Activated CD4-positive, alpha-beta T cell treated with anti-CD3 and anti-CD28 coated beads, Interleukin-2, Interleukin-4, amounts not matched to agents 100 ng/mL and 50 ng/mL, durations not matched to agents 16 hours and 8 hours (primary cell): ENCODE results near the gene RBM17.
"Not testable (repeated sequence)": the region's sequence is repeated elsewhere in the genome, so short reads cannot be mapped to it uniquely, and the experiment has no call there.

Source experiments
- DNase-seq: peaks from one replicate; pipeline ENCODE4 v3.0.0-alpha.2; 2020; ENCODE audit warnings: low spot score

Gene RBM17

DNA sequence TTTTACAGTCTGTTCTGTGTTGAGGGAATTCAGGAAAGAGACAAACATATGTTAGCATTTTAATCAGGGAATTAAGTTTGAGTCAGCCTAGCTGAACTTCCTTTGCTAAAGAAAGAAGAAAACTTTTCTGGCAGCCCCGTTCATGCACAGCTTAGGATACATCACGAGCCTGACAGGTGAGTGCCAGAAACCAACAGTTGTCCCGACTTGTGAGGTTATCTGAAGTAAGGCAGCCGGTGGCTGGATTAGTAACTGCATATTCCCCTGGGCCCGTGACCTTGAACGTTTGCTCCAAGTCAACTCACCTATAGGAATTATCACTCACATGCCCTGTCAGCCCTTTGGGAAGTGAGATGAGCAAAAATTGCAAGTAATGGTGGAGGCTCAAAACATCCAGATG is 24.1 kb downstream of the RBM17 start:
- no peak for DNase-seq

DNA sequence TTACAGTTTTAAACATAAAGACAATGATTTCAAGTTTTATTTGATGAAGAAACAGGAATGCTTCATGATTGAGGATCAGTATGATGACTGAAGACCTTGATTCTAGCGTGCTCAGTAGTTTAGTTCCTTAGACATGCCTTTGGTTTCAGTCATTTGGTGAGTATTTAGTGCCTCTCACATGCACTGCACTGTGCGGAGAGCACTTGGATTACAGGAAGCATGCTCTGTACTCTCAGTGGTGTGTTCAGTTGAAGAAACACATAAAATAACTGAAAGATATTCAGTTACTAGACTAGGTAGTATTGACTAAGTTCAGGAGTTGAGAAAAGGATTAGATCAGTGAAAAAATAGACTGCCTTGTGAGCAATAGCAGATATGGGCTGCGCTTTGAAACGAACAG is 25.5 kb downstream of the RBM17 start:
- DNase-seq: peak; percentile 39

DNA sequence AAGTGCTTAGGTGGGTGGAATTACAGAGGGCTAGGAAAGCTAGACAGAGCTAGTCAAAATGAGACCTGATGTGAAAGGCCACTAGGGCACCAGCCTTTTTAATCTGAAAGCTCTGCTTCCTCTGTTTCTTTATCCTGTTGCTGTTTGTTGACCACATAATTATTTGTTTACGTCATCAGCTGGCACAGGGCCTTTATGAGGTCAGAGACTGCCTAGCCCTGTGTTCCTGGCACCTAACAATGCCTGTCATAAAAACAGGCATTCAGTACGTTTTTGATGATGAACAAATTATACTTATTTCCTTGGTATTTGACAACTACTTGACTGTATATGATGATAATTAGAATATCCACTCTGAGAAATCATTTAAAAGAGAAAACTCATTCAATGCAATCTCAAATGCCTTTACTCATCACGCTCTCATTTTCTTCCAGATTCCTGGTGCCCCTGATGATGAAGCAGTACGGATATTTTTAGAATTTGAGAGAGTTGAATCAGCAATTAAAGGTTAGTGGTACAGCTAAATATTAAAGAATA is 26.0 kb downstream of the RBM17 start:
- DNase-seq: peak; percentile 44

GRCh38 chr10:6115411-6115810 is 26.6 kb downstream of the RBM17 start:
- DNase-seq: no peak

- DNase-seq: no peak
Observed at GRCh38 chr10:6115824-6116350, 27.1 kb downstream of the RBM17 start.

- DNase-seq: no peak
Observed at GRCh38 chr10:6116806-6117205, 28.0 kb downstream of the RBM17 start.

GRCh38 chr10:6117711-6118110 is 28.9 kb downstream of the RBM17 start:
- DNase-seq: no peak

GRCh38 chr10:6119423-6119822 is 30.6 kb downstream of the RBM17 start:
- no peak for DNase-seq

- DNase-seq: no peak
Observed at GRCh38 chr10:6119962-6120361, 31.1 kb downstream of the RBM17 start.

DNA sequence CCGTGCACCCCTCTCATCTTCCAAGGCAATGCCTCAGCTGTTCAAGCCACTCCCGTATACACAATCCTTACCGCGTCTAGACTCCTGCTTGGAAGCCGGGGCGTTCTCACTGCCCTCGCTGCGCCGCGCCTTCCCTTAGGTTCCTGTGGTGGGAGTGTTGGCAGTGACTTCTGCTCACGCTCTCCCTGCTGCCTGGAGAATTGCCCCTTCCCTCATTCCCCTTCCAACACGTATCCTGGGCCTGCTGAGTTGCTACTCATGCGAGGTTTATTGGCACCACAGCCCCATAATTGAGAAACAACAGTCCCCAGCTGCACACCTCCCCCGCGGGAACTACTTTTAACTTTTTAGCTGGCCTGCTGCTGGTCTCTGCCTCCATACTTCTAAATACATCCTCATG is 31.9 kb downstream of the RBM17 start:
- no peak for DNase-seq

DNA sequence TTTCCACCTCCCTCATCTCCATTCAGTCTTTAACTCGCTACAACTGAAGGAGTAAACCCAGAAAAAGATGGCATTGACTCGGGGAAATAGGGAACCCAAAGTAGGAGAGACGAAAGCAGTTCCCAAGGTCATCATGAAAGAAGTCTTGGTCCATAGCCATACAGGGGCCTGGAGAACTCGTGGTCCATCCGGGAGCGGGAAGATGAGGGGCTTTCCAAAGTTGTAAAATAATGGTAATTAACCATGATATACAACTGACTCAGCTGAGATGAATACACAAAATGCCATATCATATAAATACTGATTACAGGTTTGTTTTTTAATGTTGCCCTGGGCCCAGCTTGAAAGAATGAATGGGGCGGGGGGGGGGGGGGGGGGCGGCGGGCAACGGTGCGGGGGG is 32.3 kb downstream of the RBM17 start:
- no peak for DNase-seq

DNA sequence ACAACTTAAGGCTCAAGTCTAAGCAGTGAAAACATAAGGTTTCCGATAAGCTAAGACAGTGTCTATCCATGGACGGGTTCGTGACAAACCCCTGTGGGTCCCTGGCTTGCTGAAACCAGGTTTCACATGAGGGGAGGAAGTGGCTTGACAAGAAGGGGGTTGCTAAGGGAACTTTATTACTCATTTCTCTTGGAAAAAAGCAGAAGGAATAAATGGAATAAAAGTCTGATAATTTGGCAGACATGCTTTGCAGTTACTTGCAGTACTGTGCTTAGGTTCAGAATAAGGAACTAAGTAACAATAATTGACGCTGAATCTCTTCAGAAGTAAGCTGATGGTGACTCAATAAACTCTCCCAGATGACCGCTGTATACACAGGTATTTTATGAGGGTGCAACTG is 34.7 kb downstream of the RBM17 start:
- DNase-seq: peak; percentile 51

GRCh38 chr10:6124666-6125065 is 35.8 kb downstream of the RBM17 start:
- no peak for DNase-seq

DNA sequence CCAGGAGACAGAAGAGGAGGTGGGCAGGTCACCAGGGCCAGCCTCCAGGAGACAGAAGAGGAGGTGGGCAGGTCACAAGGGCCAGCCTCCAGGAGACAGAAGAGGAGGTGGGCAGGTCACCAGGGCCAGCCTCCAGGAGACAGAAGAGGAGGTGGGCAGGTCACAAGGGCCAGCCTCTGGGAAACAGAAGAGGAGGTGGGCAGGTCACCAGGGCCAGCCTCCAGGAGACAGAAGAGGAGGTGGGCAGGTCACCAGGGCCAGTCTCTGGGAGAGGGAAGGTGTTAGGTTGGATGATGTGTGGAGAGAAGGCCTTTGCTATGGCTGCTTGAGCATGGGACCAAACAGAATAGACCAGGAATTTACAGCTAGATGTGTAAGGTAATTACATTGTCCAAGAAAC is 38.6 kb downstream of the RBM17 start:
- DNase-seq: not testable (repeated sequence)

GRCh38 chr10:6128087-6128486 is 39.3 kb downstream of the RBM17 start:
- DNase-seq: no peak

DNA sequence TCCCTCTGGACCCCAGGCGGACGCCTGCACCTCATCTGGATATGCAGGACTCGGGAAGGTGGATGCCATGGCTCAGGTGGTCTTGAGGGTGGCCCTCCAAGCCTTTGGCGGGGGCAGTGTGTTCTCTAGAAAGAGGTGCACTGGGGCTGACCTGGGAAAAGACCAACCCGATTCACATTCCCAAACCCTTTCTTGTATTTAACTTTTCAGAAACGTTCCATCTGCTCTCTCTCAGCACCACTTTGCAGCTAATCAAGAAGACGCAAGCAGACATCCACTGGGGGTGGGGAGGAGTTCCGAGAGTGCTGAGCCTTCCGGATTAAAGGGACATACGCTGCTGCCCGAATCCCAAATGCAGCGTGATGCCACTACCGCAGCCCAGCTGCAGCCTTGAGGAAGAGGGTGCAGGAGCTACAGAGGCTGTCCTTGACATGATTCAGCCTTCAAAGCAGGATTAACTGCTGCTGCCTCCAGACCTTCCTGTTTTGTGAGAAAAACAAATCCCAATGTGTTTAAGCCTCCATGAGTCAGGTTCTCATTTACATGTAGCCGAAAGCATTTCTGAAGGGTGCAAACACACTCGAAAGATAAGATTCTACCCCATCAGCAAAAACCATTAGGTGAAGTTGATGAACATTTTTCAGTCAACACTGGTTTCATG is 39.9 kb downstream of the RBM17 start:
- no peak for DNase-seq

DNA sequence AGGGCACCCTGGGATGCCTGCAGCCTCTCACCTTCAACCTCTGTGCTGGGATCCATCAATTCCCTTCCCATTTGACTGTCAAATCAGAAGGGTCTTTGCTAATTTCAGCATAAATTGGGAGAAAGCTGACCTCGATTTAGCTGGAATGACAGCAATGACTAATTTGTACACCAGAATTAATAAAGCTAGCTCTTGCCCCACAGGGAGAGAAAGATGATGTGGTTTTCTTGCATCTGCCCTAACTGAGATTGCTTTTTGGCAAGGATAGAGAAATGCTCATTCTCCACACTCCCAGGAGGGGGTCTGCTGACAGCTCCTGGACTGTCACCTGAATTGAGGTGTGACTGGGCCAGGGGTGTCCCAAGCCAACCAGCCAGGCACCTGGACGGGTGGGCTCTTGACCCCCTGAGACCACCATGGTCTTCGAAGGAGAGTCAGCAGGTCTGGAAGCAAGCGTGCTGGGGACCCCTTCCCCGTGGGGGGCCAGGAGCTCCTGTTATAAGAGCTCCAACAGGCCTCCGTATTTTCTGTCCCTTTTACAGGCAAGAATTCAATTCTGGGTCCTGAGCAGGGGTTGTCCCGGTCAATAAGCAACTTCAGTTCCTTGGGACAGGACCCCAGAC is 42.1 kb downstream of the RBM17 start:
- DNase-seq: no peak

GRCh38 chr10:6133331-6134098 is 44.7 kb downstream of the RBM17 start:
- no peak for DNase-seq

DNA sequence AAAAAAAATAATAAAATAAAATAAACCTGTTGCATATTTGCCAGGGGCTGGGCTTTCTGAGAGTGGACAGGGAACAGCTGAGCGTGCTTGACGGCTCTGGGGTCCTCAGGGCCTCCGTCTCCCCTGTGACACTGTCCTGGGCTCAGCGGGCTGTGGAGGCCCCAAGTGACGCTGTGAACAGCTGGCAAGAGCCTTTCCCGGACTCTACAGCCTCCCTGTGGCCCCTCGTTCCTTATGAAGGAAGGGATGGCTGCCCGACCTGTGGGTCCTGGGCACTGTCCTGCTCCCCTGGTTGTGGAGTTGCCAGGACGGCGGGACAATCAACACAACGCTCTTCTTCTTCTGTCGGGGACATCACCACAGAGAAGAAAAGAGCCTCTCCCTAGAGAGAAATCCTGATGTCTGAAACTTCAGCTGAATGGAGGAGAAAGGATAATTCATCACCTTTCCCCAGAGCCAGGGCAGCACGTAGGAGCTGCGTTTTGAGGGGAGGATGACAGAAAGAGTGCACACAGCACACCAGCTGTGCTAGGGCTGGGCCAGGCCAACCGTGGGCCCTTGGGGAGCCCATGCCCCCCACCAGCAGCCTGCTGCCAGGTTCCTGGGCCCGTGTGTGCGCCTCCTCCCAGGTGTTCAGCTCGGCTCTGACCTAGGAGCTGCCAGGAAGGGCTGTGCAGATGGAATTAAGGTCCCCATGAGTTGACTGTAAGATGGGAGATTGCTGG is 45.4 kb downstream of the RBM17 start:
- DNase-seq: no peak

GRCh38 chr10:6135039-6135438 is 46.2 kb downstream of the RBM17 start:
- no peak for DNase-seq

DNA sequence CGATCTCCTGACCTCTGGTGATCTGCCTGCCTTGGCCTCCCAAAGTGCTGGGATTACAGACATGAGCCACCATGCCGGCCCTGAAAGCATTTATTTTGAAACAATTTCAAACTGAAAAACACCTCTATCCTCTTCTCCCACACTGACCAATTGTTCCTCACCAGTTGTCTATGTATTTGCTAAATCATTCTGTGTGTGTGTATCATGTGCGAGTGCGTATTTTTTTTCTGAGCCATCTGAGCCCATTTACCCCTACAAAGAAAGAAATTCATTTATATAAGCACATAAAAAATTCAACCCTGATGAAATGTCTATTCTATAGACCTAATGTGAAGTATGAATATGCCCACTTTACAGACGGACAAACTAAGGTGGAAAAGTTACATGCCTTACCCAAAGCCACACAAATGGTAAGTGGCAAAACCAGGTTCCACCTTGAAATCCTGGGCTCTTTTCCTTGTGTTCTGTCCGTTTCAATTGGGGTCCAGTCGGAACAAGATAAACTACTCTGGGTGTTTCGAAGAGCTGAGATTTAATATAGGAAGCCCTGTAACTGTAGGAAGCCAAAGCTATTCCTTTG is 46.8 kb downstream of the RBM17 start:
- DNase-seq: no peak
